ENCODE results near the gene MAD2L1BP.

MAD2L1BP gene

DNA sequence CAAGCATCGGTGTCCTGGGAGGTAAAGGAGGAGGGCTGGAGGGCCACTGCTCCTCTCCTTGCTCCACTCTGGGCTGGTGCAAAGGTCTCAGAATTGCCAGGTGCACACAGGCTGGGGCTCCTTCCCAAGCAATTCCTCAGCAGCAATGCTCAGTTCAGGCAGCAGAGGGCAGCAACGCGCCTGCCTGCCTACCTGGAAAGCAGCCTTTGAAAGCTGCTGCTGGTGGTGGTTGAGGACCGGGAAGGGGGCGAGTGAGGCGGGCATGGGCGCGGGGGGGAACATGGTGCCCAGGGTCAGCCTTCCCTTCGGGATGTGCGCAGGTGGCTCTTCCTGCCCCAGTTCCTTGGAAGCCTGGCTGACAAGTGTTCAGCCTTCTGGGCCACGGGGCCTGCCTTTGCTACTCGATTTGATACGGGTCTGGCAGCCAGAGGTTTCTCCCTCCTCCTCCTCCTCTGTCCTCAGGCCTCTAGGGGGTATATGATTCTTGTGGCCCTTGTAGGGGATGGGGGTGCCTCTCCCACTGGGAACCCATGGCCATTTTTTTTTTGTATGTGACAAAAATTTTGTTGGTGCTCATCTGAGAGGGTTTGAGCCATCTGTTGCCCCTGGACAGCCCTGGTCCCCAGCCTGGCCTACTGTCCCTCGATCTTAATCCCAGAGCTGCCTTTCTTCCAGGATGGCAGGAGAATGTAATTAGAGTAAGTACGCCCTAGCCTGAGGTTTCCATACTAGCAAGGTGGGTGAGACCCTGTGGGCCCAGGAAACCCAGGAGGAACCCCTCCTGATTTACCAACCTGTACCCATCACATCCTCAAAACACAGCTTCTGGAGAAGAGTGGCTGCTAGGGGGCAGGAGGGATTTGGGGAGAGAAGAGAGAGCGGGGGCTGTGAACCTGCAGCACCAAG, 31.9 kb downstream of the MAD2L1BP start:
- peak; percentile 88 for DNase-seq (ENCODE audit: low spot score)

DNA sequence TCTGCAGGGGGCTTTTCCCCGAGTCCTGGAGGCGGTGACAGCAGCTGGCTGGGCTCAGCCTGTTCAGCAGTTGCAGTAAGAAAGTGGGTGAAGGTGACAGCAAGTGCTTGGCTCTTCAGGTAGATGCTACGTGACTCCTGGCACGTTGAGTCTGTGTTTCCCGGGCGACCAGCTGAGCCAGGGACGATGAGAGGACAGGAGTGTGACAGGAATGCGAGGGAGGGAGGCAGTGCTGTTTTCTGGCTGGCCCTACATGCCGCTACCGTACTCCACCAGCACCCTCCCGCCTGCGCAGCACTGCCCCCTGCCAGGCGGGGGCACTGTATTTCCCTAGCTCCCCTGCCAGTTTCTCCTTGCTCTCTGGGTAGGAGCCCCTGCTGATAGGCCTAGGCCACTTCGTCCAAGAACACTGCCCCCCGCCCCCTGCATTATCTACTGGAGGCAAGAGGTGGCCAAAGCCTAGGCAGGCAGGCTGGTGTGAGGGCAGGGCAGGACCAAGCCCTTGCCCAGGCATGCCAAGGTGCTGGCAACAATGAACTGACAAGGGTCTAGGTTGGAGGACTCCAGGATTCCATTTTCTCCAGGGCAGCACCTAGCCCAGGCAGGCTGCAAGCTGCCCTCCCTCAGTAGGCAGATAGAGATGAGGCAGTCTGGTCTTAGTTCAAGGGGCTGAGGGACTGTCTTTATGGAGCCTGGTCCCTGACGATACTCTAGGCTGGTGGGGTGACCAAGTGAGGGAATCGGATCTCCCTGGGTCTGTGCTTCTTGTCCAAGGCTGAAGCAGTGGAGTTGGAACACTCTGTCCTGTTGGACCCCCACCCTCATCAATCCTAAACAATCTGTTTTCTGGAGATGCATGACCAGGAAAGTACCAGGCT, 32.8 kb downstream of the MAD2L1BP start:
- peak; percentile 82 for DNase-seq (ENCODE audit: low spot score)

DNA sequence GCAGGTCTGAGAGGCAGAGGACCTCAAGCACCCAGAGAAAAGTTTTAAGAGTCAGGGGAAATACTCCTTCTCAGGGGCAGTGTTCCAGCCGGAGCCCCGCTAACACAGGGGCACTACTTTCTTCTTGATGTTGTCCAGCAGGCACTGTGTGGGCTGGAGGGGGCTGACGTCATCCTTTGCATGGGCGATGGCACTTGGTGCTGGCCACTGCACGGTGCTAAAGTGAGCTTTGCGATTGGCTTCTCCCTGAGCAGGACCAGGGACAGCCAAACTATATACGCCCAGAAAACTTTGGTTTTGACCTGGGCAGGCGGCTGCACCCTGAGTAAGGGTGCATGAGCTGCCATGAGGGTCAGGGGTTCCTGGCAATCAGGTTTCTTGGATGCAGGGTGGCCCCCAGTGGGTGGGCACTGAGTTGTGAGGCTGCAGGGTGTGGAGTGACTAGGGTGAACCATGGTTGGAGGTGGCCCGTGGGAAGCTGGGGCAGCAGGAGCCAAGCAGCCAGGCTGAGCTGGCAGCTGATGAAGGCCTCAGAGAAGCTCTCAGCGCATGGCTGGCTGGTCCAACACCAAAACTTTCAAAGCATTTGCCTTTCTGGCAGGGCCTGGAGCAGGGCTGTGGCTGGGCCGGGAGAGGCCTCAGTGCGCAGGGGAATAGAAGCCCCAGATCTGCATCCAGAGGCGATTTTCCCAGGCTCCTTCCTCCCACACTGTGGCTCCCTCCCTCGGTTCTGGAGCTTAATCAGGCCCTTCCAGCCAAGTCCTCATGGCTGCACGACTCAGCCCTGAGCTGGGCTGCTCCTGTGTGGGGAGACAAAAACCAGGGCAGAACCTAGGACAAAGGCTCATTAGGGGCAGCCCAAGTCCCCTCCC, 33.6 kb downstream of the MAD2L1BP start:
- DNase-seq (ENCODE audit: low spot score): no peak

DNA sequence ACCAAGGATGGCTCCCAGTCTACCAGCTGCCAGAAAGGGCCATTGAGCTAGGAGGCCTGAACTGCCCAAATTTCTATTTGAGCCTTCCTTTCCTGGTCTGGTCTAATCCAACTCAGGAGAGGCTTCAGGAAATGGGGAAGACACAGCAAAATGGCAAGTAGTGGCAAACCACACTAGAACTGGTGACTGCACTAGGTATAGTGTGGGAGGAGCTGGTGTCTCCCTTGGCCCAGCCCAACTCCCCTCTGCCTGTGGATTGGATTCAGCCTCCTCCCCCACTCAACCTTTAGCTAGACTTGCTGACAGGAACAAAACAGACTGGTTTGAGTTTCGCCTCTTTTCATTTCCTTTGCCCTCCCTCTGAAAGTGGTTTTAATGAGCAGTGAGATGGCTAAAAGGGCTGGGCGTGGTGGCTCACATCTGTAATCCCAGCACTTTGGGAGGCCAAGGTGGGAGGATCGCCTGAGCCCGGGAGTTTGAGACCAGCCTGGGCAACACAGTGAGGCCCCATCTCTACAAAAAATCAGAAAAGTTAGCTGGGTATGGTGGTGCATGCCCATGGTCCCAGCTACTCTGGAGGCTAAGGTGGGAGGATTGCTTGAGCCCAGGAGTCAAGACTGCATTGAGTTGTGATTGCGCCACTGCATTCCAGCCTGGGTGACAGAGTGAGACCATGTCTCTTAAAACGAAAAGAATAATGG, 34.4 kb downstream of the MAD2L1BP start:
- no peak for DNase-seq (ENCODE audit: low spot score)

DNA sequence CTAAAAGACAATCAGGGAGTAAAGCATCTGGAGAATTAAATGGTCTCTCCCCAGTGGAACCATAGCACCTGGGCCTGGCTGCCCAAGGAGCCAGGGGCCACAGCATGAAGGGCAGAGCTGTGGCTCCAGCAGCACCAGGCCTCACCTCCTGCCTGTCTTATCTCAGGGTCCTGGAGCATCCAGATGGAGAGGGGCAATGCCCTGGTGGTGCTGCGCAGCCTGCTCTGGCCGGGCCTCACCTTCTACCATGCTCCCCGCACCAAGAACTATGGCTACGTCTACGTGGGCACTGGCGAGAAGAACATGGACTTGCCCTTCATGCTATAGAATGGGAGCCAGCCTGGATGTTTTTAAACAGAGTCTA, 35.0 kb downstream of the MAD2L1BP start:
- no peak for DNase-seq (ENCODE audit: low spot score)

DNA sequence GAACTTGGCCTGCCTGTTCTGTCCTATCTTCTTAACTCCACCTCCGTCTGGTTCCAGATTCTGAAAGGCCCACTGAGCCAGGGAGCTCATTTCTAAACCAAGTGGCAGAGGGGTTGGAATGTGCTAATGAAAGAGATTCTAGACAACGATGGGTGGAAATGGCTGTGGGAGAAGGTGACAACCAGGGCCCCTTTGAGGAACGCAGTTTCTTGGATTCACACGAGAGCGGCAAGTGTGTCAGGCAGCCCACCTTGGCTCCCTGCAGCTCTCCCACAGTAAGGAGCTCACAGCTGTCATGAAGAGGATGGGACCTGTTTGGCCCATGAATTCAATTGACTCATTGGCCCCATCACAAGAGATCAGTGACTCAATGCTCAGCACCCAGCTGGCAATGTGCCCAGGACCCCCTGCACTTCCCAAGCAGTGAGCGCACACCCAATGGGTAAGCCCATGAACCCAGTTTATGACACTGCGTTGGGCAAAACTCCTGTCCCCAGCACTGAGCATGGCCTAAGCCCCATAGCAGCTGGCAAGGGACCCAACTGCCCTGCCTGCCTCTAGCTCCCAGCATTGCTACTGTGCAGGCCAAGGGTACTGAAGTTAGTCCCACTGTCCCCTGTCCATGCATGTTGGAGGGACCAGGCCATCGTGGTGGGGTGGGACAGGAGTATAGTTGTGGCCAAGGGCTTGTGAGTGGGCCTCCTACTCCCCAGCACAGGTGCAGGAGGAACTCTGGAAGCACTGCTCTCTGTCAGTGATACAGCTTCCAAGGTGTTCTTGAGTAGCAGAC, 35.6 kb downstream of the MAD2L1BP start:
- no peak for DNase-seq (ENCODE audit: low spot score)

DNA sequence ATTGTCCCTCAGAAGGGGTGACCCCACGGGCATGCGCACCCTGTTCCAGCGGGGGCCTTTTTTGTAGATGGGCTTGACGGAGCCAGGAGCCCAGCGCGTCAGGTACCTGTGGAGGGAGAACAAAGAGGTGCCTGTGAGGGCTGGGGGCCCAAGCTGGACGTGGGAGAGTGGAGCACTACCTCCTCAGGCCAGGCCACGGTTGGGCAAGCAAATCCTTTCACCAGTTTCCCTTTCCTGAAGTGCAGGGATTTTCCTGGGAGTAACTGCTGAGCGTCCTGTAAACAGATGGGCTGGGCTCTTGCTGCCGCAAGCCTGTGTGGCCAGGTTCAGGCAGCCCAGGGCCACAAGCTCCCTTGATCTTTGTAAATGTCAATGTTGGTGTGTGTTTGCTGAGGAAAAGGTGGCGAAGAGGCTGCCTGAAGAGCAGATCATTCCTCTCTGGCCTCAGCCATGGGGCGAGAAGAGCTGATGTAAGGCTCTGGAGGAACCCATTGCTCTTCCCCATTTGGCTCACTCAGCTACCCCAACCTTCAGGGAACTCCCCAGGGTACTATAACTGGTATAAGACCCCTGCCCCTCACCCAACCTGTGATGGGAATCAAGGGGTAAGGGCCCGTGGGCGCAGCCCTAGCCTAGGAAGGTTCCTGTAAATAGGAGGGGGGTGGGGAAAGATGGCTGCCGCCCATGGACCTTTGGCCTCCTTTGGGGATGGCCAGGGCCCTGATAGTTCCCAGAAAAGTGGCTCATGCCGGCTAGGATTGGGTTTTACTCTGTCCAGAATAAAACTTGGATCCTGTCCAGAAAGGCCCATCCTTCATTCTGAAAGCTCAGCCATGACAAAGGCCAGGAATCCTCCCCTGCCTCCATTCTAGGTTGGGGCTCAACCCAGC, 36.4 kb downstream of the MAD2L1BP start:
- DNase-seq (ENCODE audit: low spot score): no peak

DNA sequence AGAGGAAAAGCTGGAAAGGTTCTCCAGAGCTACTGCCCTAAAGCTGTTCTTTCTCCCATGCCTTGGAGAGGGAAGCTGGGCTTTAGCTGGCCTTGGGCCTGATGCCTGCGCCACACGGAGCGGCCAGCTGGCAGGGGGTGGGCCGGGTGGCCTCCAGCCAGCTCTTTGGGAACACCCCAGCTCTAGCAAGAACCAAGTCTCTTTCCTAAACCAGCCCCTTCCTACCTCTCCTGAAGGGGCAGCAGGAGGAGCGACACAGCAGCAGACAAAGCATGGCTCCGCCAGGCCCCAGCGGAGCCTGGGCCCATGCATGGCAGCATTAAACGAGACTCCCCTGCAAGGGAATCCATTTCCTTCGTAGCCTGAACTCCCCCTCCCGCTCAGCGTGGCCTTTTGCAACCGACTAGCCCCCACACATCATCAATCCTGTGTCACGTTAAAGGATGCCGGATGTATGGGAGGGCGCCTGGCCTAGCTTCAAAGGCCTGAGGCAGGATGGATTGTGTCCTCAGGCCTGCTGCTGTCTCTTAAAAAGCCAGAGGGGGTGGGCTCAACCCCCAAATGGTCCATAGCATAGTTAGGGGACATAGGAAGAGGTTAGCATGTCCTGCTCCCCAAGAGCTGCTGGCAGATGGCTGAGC, 37.9 kb downstream of the MAD2L1BP start:
- DNase-seq (ENCODE audit: low spot score): no peak

DNA sequence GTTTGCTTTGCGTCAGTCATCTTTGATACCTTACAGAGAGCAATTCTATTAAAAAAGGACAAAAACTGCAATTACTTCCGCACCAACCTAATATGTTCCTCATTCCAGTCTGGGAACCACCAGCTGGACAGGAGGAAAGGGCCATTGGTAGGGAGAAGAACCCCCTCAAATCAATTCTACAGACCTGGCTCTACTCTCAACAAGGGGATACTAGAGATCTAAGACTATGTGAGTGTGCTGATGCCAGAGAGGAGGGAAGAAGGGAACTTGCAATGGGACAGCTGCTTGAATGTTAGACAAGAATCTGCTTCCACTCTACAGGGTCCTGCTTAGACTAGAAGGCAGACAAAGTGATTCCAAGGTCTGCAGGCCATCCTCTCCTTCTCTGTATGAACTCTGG, 38.7 kb downstream of the MAD2L1BP start:
- no peak for DNase-seq (ENCODE audit: low spot score)

DNA sequence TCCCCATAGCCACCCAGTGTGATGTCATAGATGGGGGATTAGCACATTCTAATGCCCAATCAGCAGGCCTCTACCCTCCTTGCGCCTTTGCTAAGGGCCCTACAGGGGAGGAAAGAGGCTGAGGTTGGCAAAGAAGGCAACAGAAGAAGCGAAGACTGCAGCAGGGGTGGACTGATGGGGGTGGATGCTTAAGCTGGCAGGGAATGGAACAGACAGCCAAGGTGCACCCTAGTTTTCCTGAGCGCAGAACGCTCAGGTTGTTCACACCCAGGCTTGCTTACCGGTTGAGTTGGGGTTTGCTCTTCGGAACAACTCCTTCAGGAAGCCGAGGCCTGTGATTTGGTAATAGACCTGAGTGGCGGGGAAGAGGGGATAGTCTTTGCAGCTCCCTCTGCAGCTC, 39.3 kb downstream of the MAD2L1BP start:
- no peak for DNase-seq (ENCODE audit: low spot score)

DNA sequence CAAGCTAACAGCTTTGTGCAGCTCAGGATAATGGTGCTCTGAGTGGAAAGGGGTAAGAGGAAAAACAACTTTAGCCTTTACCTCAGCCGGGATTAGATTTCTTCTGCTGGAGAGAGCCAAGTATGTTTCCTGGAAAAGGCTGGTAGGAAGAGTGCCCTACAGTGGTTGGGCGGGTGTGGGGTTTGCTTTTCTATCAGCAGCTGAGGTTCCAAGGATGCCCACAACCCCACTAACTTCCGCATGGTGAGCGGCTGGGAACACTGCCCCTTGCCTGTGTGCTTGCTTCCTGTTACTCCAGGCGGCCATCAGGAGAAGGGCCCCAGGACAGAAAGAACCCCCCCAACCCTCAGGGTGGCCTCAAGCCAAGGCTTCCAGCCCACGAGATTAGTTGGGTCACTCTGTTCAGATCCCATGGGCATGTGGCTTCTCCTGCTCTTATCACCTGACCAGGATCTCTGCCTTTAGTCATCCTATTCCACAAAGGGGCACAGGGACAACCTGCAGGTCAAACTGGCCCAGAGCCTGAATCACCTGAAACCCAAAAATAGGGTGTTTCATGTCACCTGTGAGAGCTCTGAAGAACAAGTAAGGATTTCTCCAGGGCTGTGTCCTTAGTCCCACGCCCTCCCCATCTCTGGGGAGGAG, 41.4 kb downstream of the MAD2L1BP start:
- no peak for DNase-seq (ENCODE audit: low spot score)

DNA sequence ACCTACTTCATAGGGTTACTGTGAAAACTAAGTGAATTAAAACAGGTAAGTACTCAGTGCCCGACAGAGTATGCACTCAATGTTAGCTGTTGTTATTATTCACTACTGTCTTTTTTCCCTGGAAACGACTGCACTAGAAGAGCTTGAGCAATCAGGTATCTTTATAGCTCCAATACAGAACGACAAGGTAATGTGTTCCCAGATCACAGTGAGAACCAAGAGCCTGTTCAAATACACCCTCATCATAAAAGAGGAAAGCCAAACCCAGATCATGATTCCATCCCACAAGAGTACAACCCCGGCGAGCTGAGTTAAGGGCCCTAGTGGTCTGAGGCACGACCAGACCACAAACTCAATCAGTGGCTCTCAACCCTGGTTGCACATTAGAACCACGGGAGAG, 42.1 kb downstream of the MAD2L1BP start:
- no peak for DNase-seq (ENCODE audit: low spot score)

DNA sequence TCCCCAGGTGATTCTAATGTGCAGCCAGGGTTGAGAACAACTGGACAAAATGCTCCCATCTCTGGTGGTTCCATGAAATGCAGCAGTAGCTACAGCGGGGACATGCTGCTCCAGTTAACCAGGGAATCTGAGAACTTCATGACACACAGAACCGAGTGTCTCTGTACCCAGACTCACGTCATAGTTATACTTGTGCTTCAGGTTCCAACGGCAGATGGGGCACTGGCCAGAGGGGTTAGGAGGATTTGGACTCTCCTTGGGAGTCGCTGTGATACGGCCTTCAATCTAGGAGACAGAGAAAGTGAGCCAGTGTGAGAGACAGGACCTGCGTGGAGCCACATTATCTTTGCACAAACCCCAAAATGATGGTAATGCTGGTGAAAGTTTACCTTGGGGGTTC, 42.7 kb downstream of the MAD2L1BP start:
- no peak for DNase-seq (ENCODE audit: low spot score)

DNA sequence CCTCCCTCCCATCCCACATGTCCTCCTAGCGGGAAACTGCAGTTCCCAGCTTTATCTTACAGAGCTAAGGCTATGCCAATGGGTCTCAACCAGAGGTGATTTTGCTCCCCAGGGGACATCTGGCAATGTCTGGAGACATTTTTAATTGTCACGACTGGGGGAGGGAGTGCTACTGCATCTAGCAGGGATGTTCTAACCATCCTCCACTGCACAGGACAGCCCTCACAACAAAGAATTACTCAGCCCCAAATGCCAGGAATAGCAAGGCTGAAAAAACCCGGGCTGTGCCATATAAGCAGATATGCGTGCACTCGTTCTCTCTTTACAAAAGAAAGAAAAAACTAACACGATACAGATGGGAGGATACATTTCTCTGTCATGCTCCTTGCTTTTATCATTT, 43.4 kb downstream of the MAD2L1BP start:
- no peak for DNase-seq (ENCODE audit: low spot score)

DNA sequence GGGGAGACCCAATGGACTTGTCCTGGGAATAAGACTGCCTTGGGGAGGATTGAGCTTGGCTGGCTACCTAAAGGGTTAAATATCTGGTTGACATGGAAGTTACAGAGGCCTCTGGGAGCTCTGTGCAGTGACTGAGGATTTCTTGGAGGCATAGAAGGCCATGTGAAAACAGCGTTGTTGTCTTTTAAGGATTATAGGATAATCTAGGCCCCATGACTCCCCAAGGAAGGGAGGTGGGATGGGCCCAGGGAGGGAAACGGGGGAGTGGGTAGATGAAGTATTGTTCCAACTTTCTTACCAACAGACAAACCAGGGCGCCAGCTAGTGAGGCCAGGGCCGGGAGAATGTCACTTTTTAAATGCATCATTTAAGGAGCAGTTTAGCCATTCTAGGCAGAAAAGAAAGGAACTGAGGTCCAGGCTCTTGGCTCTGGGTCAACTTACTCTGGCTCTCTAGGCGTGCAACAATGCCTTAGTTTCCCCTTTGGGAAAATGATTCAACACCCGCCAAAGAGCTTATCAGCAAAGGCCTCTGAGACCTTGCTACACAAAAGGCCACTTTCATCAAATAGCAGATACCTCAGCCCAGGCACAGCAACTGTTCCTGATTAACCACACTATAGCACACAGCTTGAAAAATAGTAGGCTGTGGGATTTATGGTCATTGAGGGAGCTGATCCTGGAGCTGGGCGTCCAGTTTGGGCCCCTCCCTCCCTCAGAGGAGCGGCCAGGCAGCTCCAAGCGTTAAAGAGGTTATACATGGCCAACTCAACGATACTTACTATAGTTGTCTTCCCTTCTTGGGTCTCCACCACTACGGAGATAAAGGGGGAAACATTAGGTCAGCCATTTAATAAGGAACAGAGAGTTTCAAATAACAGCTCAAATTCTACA, 44.9 kb downstream of the MAD2L1BP start:
- DNase-seq (ENCODE audit: low spot score): no peak

DNA sequence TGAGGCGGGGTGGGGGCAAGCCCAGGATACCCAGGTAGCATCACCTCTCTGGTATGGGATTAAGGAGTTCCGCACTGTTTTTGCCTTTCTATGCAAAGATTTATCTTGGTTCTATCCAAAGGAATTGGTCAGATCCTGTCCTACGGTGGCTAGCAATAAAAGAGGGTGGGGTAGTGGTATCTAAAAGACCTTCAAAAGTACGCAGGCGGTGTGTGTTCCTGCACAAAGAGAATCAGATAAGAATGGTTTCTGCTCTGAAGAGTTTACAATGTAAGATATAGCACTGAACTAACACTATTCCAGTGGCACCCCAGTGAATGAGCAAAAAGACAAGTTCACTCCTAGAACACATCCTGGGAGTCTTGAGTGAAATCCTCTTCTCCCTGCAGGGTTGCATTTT, 45.7 kb downstream of the MAD2L1BP start:
- DNase-seq (ENCODE audit: low spot score): no peak

DNA sequence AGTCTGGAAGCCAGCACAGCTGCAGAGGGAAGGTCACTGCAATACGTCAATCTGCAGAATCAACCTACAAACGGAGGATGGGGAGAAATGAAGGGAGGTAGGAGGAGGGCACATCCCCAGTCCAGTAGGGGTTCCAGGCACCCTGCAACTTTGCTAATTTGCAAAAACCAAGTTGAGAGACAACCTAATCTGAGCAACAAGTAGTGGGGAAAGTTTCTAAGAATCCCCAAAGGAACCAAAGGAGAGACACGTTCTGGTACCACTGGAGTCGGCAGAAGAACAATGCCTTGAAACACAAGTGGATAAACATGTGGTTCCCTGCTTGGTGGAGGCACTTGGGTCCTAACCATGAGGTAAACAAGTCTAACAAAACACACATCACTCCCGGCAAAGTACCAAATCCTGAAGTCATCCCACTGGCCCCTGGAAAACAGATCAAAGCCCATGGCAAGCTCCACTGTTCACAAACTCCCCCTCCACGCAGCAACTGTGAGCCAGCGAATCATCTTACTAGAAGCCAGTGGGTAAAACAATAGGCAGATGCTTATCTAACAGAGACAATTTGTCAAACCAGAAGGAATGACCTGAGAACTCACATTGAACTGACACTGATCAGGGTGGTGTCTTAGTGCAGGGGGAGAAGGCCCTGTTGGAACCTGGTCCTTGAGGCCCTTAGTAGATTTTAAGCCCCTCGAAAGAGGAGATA, 47.2 kb downstream of the MAD2L1BP start:
- no peak for DNase-seq (ENCODE audit: low spot score)
